ENCODE results near the gene PARD3.

GRCh38 chr10:34076443-34076842, 738.7 kb downstream of the PARD3 start:
- no peak for TF ChIP-seq EZH2 (IDR thresholded peaks at IDR 0.05; ENCODE audit: borderline replicate concordance, insufficient read depth, low read length, poor library complexity, severe bottlenecking)
- no peak for TF ChIP-seq CTCF (IDR thresholded peaks at IDR 0.05; ENCODE audit: poor library complexity, severe bottlenecking)
- TF ChIP-seq POLR2AphosphoS5 (IDR thresholded peaks at IDR 0.05), result no peak
- TF ChIP-seq REST (IDR thresholded peaks at IDR 0.05; ENCODE audit: borderline replicate concordance), result no peak
